ENCODE measurements around the gene GLB1L2. TPM values are rescaled to one million over a fixed set of nuclear protein-coding genes. Genes with fewer than 3 reads are reported as not detected.

GLB1L2 gene
- total and polyA plus RNA-seq, 2 of the 4 experiments (the other 2 are of a cell fraction) = under 0.01 to 0.26 TPM

DNA sequence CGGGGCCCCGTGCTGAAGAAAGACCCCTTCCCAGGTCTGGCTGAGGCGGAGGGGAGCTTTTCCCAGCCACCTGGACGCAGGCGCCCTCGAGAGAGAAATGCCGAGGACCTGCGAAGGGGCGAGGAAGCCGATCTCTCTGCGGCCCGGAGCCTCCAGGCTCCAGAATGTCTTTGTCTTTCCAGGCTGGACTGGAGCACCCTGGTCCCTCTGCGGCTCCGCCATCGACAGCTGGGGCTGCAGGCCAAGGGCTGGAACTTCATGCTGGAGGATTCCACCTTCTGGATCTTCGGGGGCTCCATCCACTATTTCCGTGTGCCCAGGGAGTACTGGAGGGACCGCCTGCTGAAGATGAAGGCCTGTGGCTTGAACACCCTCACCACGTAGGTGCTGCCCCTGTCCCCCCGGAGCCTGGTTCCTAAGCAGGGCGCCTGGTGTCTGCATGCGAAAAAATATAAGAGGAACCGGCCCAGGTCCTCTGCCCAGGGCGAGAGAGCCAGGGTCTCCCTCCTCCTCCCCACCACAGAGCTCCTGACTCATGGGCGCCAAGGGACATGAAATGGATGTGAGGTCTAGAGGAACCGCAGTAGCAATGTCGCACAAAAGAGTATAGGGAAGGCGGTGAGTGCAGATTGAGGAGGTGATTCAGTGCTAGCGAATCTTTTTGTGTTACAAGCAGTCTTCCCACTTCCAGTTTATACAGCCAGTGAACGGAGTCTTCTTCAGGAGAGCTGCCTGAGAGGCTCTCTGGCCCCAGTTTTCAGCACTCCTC, 11.0 kb downstream of the GLB1L2 start:
- Histone ChIP-seq H3K14ac (replicated peaks; ENCODE audit: low read depth, low read length) (no peak overlapping the region), H3K27me3 (ENCODE audit: control insufficient read depth, insufficient read depth, low read length) (no peaks in the 10 kb centered on the region), H2AK9ac (replicated peaks; ENCODE audit: low read depth, low read length, poor library complexity) (no peak overlapping the region), H3K36me3 (ENCODE audit: control insufficient read depth, insufficient read depth, low read length) (no peaks in the 10 kb centered on the region), H4K8ac (ENCODE audit: low read depth in 2 of 2, low read length in 2 of 2) (no peak overlapping the region), H3K18ac (ENCODE audit: low read depth, low read length) (no peak overlapping the region), H3K4me3 (ENCODE audit: insufficient read depth, low read depth, low read length) (no peak overlapping the region), H3K4me1 (ENCODE audit: control insufficient read depth, insufficient read depth, low read length) (no peaks in the 10 kb centered on the region), H2BK20ac (ENCODE audit: low read depth, low read length) (no peak overlapping the region), H4K5ac (ENCODE audit: low read depth, low read length) (no peak overlapping the region), H4K20me1 (ENCODE audit: insufficient read depth, low read length) (no peaks in the 10 kb centered on the region), H3K27ac (ENCODE audit: insufficient read depth, low read length) (no peak overlapping the region), H3K23ac (ENCODE audit: low read depth, low read length) (no peak overlapping the region), H3K4me2 (ENCODE audit: low read depth, low read length) (no peak overlapping the region), H3K4ac (ENCODE audit: low read depth, low read length) (no peak overlapping the region), H2BK15ac (ENCODE audit: low read depth, low read length) (no peak overlapping the region), H2BK120ac (ENCODE audit: low read depth, low read length) (no peak overlapping the region), H2BK5ac (ENCODE audit: low read depth, low read length, poor library complexity, severe bottlenecking) (no peak overlapping the region), H3K9me3 (ENCODE audit: control insufficient read depth, insufficient read depth, low read length) (peaks cover 17% of the 10 kb centered on the region), H3K9me1 (ENCODE audit: insufficient read depth, low read length) (no peaks in the 10 kb centered on the region), H3K79me1 (ENCODE audit: low read depth in 1 of 2, low read length in 2 of 2) (no peaks in the 10 kb centered on the region), H2AFZ (replicated peaks; ENCODE audit: low read length, poor library complexity) (no peak overlapping the region), H3K9ac (ENCODE audit: low read depth, low read length) (no peak overlapping the region), H2AK5ac (ENCODE audit: low read depth, low read length) (no peak overlapping the region), H4K91ac (ENCODE audit: insufficient read depth, low read depth, low read length) (no peak overlapping the region), H3K56ac (ENCODE audit: extremely low read depth, insufficient read depth, low read length) (no peak overlapping the region)
- TF ChIP-seq RAD21 (IDR thresholded peaks at IDR 0.05; ENCODE audit: low read length) (no peak), MAZ (IDR thresholded peaks at IDR 0.05; ENCODE audit: borderline replicate concordance, low read depth, low read length) (no peak), MXI1 (IDR thresholded peaks at IDR 0.05; ENCODE audit: borderline replicate concordance, low read depth, low read length) (no peak)
- 79% methylated on average over 14 of the region's 30 CpGs; no CpG with 5 or more reads in 1 of the 2 experiments for WGBS, 2 experiments (ENCODE audit: extremely low coverage in 2 of 2, insufficient read length in 1 of 2)
- dilution Hi-C loops (cut with HindIII; ENCODE audit: low sequenced_read_pairs, unreplicated experiment) (no loop called here), in situ Hi-C loops (cut with MboI; ENCODE audit: low sequenced_read_pairs) (no loop called here), intact Hi-C loops (cut with micrococcal nuclease) (no loop called here)
- ChIA-PET POLR2A (ENCODE audit: unreplicated experiment) (no interaction called here), CTCF (no interaction called here)
- BruUV-seq (replicated peaks) = no TSS peak
- no peak for ATAC-seq (ENCODE audit: low read depth)
- no peak for DNase-seq
